ENCODE results near the gene SIGLEC1. TPM values are rescaled to one million over a fixed set of nuclear protein-coding genes. Genes with fewer than 3 reads are reported as not detected.

SIGLEC1 gene
- total RNA-seq, 1 experiment from 2014 or later: not detected

DNA sequence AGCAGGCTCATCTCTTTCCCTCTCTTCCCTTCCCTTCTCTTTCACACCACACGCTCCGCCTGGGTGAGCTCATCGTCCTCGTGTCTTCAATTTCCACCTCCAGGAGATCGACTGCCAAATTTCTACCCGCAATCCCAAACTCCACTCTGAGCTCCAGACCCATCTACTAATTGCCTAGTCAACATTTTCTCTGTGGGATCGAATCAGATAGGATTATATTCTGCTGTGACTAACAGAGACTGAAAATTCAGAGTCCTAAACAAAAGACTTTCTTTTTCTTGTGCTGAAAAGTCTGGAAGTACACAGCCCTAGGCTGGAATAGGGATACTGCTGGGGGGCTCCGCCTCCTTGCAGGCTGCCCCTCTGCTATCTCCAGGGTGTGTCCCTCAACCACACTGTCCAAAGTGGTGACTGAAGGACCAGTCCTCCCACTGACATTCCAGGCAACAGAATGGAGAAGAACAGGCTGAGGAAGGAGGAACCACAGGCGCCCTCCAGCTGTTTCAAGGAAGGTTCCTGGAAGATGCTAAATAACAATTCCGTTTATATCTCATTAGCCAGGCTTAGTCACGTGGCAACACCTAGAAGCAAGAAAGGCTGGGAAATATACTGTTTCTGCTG, 15.1 kb upstream of the SIGLEC1 start:
- peak; percentile 42 for DNase-seq
- peak overlapping the region; percentile 47; the same call in 1 of the 2 replicates for H3K4me3 ChIP-seq (ENCODE audit: low read length)
- H3K9me2 ChIP-seq (replicated peaks; ENCODE audit: low read length): no peaks in the 10 kb centered on the region
- H3K9ac ChIP-seq (ENCODE audit: low read length): no peak overlapping the region
- H3K27me3 ChIP-seq (ENCODE audit: low read length): no peaks in the 10 kb centered on the region
- H3K4me2 ChIP-seq (ENCODE audit: low read length): peak overlapping the region; percentile 65
- H3K79me2 ChIP-seq (ENCODE audit: low read length): no peaks in the 10 kb centered on the region
- ChIA-PET POLR2A (ENCODE audit: unreplicated experiment) (interaction anchor here (0.7 kb wide), 1 partner anchor 850 kb away, joined by 3 read pairs; no protein-coding TSS in a partner anchor), CTCF (interaction anchor here (0.6 to 1.1 kb wide), 3 partner anchors 11 to 81 kb away, joined by 3 to 4 read pairs (median 3); partner anchors contain the start of gene ADISSP)
- no peaks in the 10 kb centered on the region for H3K36me3 ChIP-seq (ENCODE audit: low read depth, low read length)
- peak overlapping the region; percentile 62 for H2AFZ ChIP-seq (ENCODE audit: low read length)
- no peaks in the 10 kb centered on the region for H3F3A ChIP-seq (ENCODE audit: low read length, unreplicated experiment)
- H3K9me3 ChIP-seq (ENCODE audit: low read length): no peaks in the 10 kb centered on the region
- ATAC-seq: peak; percentile 57
- BruUV-seq (replicated peaks): no TSS peak
- intact Hi-C loops (cut with micrococcal nuclease): no loop called here
- H4K20me1 ChIP-seq (ENCODE audit: low read length): no peaks in the 10 kb centered on the region
- no peak for TF ChIP-seq EZH2phosphoT487 (IDR thresholded peaks at IDR 0.05; ENCODE audit: borderline replicate concordance, low read length)
- no peak for TF ChIP-seq EZH2 (IDR thresholded peaks at IDR 0.05; ENCODE audit: low read length, unreplicated experiment)
- TF ChIP-seq, protein P1, sequence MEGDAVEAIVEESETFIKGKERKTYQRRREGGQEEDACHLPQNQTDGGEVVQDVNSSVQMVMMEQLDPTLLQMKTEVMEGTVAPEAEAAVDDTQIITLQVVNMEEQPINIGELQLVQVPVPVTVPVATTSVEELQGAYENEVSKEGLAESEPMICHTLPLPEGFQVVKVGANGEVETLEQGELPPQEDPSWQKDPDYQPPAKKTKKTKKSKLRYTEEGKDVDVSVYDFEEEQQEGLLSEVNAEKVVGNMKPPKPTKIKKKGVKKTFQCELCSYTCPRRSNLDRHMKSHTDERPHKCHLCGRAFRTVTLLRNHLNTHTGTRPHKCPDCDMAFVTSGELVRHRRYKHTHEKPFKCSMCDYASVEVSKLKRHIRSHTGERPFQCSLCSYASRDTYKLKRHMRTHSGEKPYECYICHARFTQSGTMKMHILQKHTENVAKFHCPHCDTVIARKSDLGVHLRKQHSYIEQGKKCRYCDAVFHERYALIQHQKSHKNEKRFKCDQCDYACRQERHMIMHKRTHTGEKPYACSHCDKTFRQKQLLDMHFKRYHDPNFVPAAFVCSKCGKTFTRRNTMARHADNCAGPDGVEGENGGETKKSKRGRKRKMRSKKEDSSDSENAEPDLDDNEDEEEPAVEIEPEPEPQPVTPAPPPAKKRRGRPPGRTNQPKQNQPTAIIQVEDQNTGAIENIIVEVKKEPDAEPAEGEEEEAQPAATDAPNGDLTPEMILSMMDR (conservative IDR thresholded peaks at IDR 0.05; ENCODE audit: low read depth, low read length): no peak
- peaks cover 20% of the 10 kb centered on the region for H3K4me1 ChIP-seq (ENCODE audit: insufficient read depth, low read length)
- no peak overlapping the region for H3K27ac ChIP-seq (ENCODE audit: low read length)

DNA sequence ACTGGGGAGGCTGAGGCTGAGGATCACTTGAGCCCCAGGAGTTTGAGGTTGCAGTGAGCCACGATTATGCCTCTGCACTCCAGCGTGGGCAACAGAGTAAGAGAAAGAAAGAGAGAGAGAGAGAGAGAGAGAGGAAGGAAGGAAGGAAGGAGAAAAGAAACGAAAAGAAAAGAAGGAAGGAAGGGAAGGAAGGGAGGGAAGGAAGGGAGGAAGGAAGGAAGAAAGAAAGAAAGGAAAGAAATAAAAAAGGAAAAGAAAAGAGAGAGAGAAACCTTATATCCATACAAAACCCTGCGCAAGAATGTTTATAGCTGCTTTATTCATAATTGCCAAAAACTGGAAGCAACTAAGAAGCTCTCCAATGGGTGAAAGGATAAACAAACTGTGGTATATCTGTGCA, 12.0 kb upstream of the SIGLEC1 start:
- TF ChIP-seq EZH2 (IDR thresholded peaks at IDR 0.05; ENCODE audit: low read length, unreplicated experiment) (no peak), EZH2phosphoT487 (IDR thresholded peaks at IDR 0.05; ENCODE audit: borderline replicate concordance, low read length) (no peak)
- TF ChIP-seq, protein P1 (conservative IDR thresholded peaks at IDR 0.05; ENCODE audit: low read depth, low read length): no peak
- Histone ChIP-seq H3K9ac (ENCODE audit: low read length) (no peak overlapping the region), H3K79me2 (ENCODE audit: low read length) (no peaks in the 10 kb centered on the region), H3K27me3 (ENCODE audit: low read length) (peaks cover 8% of the 10 kb centered on the region; the same call in 1 of the 2 replicates), H3K4me1 (ENCODE audit: insufficient read depth, low read length) (peaks cover 20% of the 10 kb centered on the region), H3K27ac (ENCODE audit: low read length) (no peak overlapping the region), H3K9me2 (replicated peaks; ENCODE audit: low read length) (no peaks in the 10 kb centered on the region), H3K9me3 (ENCODE audit: low read length) (no peaks in the 10 kb centered on the region), H4K20me1 (ENCODE audit: low read length) (no peaks in the 10 kb centered on the region), H3K36me3 (ENCODE audit: low read depth, low read length) (no peaks in the 10 kb centered on the region), H2AFZ (ENCODE audit: low read length) (no peak overlapping the region), H3K4me2 (ENCODE audit: low read length) (no peak overlapping the region), H3K4me3 (ENCODE audit: low read length) (no peak overlapping the region), H3F3A (ENCODE audit: low read length, unreplicated experiment) (no peaks in the 10 kb centered on the region)
- intact Hi-C loops (cut with micrococcal nuclease): loop anchor here (5.0 kb wide), 1 partner anchor 43 kb away; the partner anchor contains the start of gene ADISSP
- BruUV-seq (replicated peaks): no TSS peak
- ATAC-seq (no peak), DNase-seq (no peak)
- POLR2A ChIA-PET (ENCODE audit: unreplicated experiment): no interaction called here
- CTCF ChIA-PET: no interaction called here

DNA sequence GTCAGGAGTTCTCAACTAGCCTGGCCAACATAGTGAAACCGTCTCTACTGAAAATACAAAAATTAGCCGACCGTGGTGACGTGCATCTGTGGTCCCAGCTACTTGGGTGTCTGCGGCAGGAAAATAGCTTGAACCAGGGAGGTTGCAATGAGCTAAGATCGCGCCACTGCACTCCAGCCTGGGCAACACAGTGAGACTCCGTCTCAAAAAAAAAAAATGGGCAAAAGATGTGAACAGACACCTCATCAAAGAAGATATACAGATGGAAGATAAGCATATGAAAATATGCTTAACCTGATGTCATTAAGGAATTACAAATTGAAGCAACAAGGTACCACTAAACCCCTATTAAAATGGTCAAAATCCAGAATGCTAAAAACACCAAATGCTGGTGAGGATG, 10.9 kb upstream of the SIGLEC1 start:
- no peak overlapping the region for H2AFZ ChIP-seq (ENCODE audit: low read length)
- ChIA-PET CTCF (no interaction called here), POLR2A (ENCODE audit: unreplicated experiment) (interaction anchor here (0.6 kb wide), 1 partner anchor 113 kb away, joined by 3 read pairs; no protein-coding TSS in a partner anchor)
- no peaks in the 10 kb centered on the region for H3K9me3 ChIP-seq (ENCODE audit: low read length)
- H3K4me3 ChIP-seq (ENCODE audit: low read length): no peak overlapping the region
- peaks cover 8% of the 10 kb centered on the region; the same call in 1 of the 2 replicates for H3K27me3 ChIP-seq (ENCODE audit: low read length)
- H3K79me2 ChIP-seq (ENCODE audit: low read length): no peaks in the 10 kb centered on the region
- intact Hi-C loops (cut with micrococcal nuclease): loop anchor here (5.0 kb wide), 1 partner anchor 44 kb away; the partner anchor contains the start of gene ADISSP
- no peak overlapping the region for H3K4me2 ChIP-seq (ENCODE audit: low read length)
- H3K36me3 ChIP-seq (ENCODE audit: low read depth, low read length): no peaks in the 10 kb centered on the region
- H3K9ac ChIP-seq (ENCODE audit: low read length): no peak overlapping the region
- no peaks in the 10 kb centered on the region for H3F3A ChIP-seq (ENCODE audit: low read length, unreplicated experiment)
- H3K9me2 ChIP-seq (replicated peaks; ENCODE audit: low read length): no peaks in the 10 kb centered on the region
- TF ChIP-seq EZH2 (IDR thresholded peaks at IDR 0.05; ENCODE audit: low read length, unreplicated experiment) (no peak), EZH2phosphoT487 (IDR thresholded peaks at IDR 0.05; ENCODE audit: borderline replicate concordance, low read length) (no peak)
- TF ChIP-seq, protein P1 (conservative IDR thresholded peaks at IDR 0.05; ENCODE audit: low read depth, low read length): no peak
- H3K4me1 ChIP-seq (ENCODE audit: insufficient read depth, low read length): peaks cover 12% of the 10 kb centered on the region; the same call in 1 of the 2 replicates
- no TSS peak for BruUV-seq (replicated peaks)
- no peak overlapping the region for H3K27ac ChIP-seq (ENCODE audit: low read length)
- no peak for DNase-seq
- H4K20me1 ChIP-seq (ENCODE audit: low read length): no peaks in the 10 kb centered on the region
- no peak for ATAC-seq
